Activated T-cell treated with anti-CD3 and anti-CD28 coated beads, Interleukin-2, amount 50 U/mL, for 24 hours (primary cell): ENCODE results near the gene RGPD8.
"Not testable (repeated sequence)": the region's sequence is repeated elsewhere in the genome, so short reads cannot be mapped to it uniquely, and the experiment has no call there.

Experiments used
- DNase-seq: peaks from one replicate; pipeline ENCODE4 v3.0.0-alpha.2; 2020
- H3K27ac Mint-ChIP-seq: 2 replicates; pipeline ENCODE4 v1.8.0; 2020; ENCODE audit warnings: mild to moderate bottlenecking, mixed read lengths
- H3K27me3 Mint-ChIP-seq: 2 replicates; pipeline ENCODE4 v1.8.0; 2020; ENCODE audit warnings: mixed read lengths
- H3K36me3 Mint-ChIP-seq: 2 replicates; pipeline ENCODE4 v1.8.0; 2020; ENCODE audit warnings: low read depth, mixed read lengths
- H3K4me1 Mint-ChIP-seq: 2 replicates; pipeline ENCODE4 v1.8.0; 2020; ENCODE audit warnings: low read depth, mixed read lengths
- H3K4me3 Mint-ChIP-seq: 2 replicates; pipeline ENCODE4 v1.8.0; 2020; ENCODE audit warnings: mild to moderate bottlenecking, moderate library complexity, mixed read lengths
- H3K9me3 Mint-ChIP-seq: 2 replicates; pipeline ENCODE4 v1.8.0; 2020; ENCODE audit warnings: mixed read lengths

The RGPD8 gene

DNA sequence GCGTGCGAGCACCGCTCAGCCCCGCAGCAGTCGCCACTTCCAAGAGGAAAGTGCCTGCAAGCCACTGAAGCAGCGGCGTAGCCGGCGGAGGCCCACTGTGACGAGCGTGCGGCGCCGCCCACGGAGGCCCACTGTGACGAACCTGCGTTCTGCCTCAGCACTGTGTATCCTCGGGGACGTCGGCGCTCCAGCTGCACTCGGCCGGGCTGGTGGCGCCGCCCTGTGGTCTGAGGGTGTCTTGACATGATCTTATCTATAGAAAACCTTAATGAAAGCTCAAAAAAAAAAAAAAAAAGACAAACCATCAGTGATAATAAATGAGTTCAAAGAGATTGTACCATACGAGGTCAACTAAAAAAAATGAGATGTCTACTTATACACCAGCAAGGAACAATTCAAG is at the start of gene RGPD8:
RGPD8 (minus strand) TSS at position 166 of the 400 bp plus-strand sequence. CDS start 192 bp downstream, outside the sequence.
- Mint-ChIP-seq H3K4me3 (peak within 1 kb of the TSS; percentile 84), H3K4me1 (peaks cover 22% of the 10 kb centered on the region)
- peak; percentile 92 for DNase-seq

DNA sequence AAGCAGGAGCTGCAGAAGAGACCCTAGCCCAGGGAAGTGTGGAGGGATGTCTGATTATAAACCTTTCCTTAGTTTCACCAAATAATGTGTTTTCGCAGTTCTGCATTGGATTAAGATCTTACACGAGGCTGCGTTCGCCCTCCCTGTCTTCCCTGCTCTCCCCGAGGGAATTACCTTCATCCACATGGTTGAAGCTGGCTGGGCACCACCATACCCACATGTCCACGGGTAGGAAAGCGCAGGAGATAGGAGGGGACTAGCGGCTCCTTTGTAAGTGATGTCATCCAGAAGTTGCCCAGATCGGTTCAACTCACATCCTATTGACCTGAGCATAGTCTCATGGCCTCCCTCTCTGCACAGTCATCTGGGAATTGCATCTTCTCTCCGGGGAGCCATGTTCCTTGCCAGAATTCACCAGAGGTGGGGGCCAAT is 49.6 kb upstream of the RGPD8 start:
- DNase-seq, result no peak
- Mint-ChIP-seq H3K9me3 (no peaks in the 10 kb centered on the region), H3K36me3 (peaks cover 52% of the 10 kb centered on the region), H3K27me3 (no peaks in the 10 kb centered on the region), H3K4me3 (peak overlapping the region; percentile 94), H3K4me1 (peaks cover 56% of the 10 kb centered on the region), H3K27ac (peak overlapping the region; percentile 87)

More for the DNA sequence above, at the start of gene RGPD8:
- H3K27me3 Mint-ChIP-seq, result peaks cover 13% of the 10 kb centered on the region
- H3K36me3 Mint-ChIP-seq, H3K9me3 Mint-ChIP-seq: not testable (repeated sequence)
- H3K27ac Mint-ChIP-seq, result peak within 1 kb of the TSS; percentile 82

DNA sequence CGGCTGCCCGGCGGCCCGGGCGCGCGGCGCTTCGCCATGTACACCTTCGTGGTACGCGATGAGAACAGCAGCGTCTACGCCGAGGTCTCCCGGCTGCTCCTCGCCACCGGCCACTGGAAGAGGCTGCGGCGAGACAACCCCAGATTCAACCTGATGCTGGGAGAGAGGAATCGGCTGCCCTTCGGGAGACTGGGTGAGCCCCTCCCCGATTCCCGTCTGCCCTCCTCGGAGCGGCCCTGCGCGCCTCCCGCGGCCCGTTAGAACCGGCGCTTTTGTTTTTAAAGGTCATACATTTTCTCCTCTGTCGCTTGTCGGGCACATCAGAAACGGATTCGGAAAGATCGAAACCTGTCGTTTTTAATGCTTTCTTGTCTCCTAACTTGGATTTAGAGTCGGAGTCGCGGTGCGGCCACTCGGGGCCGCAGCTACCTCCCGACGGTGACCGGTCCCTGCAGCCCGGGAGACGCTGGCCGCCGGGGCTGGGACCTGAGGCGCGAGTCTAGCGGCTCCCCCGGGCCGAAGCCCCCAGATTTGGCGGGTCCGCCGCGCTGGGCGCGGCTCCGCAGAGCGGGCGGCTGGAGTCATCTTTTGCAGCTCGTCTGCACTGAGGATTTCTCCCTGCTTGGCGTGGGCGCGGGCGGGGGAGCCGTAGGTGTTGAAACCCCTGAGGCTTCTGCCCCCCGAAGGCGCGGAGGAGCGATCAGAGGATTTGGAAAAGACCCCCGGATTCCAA is 49.0 kb upstream of the RGPD8 start:
- Mint-ChIP-seq H3K36me3 (peaks cover 46% of the 10 kb centered on the region), H3K27me3 (no peaks in the 10 kb centered on the region), H3K4me1 (peaks cover 50% of the 10 kb centered on the region), H3K4me3 (peak overlapping the region; percentile 94), H3K9me3 (no peaks in the 10 kb centered on the region), H3K27ac (peak overlapping the region; percentile 87)
- DNase-seq, result peak; percentile 71

DNA sequence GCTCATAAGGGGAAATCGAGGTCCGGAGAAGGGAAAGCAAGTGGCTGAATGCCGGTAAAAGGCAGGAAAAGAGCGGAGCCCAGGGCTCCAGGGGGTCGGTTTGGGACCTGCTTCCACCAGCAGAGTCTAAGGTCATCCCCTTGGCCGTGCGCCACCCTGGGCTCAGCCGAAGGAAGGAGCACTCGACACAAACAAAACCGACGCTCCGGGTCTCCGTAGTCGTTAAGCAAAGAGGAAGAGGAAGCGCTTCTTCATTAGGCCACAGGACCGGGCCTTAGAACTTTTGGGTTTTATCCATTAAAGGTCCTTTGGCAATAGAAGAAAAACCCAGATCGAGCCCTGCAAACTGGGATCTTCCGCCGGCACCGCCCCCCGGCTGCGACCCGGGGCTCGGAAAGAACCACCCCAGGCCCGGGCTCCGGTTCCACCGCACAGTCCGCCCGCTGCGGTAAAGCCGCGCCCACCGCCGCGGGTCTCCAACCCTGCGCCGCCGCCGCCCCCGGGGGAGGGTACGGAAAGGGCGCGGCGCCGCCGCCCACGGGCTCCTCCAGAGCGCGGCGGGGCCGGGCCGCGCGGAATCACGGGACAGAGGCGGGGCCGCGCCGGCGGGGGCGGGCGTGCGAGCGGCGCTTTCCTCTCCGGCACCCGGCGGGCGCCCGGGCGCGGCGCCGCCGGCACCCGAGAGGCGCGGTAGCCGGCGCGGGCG is 48.2 kb upstream of the RGPD8 start, which contains the start of gene TTL:
TTL (plus strand) TSS at position 629 of the 706 bp plus-strand sequence. CDS start 189 bp downstream, outside the sequence.
- Mint-ChIP-seq H3K4me3 (peak within 1 kb of the TSS; percentile 94), H3K27me3 (no peaks in the 10 kb centered on the region), H3K36me3 (peaks cover 40% of the 10 kb centered on the region), H3K9me3 (no peaks in the 10 kb centered on the region), H3K4me1 (peaks cover 43% of the 10 kb centered on the region), H3K27ac (peak within 1 kb of the TSS; percentile 91)
- DNase-seq, result peak; percentile 87

DNA sequence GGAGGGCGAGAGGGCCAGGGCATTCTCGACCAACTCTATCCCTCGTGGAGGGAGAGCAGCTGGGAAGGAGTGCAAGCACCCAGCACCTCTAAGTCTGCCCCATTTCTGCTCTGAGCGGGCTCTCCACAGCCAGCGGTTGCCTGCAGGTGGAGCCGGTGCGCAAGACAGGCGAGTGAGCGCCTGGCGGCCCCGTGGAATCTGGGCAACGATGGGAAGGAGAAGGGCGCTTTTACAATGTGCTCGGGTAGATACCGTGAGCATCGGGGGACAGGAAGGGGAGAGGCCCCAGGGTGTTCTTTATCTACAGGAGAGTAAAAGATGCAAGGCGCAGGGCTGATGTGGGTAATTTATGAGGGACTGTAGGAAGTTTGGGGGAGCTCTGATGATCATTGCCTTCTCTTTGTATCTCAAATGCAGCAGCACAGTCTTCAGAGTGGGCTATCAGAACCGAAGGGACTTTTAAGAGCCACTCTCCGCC is 47.6 kb upstream of the RGPD8 start:
- peak; percentile 87 for DNase-seq
- H3K4me3 Mint-ChIP-seq, result peak overlapping the region; percentile 86
- H3K36me3 Mint-ChIP-seq, result peaks cover 34% of the 10 kb centered on the region
- H3K9me3 Mint-ChIP-seq, result no peaks in the 10 kb centered on the region
- H3K27me3 Mint-ChIP-seq, result no peaks in the 10 kb centered on the region
- peaks cover 37% of the 10 kb centered on the region for H3K4me1 Mint-ChIP-seq
- peak overlapping the region; percentile 91 for H3K27ac Mint-ChIP-seq

DNA sequence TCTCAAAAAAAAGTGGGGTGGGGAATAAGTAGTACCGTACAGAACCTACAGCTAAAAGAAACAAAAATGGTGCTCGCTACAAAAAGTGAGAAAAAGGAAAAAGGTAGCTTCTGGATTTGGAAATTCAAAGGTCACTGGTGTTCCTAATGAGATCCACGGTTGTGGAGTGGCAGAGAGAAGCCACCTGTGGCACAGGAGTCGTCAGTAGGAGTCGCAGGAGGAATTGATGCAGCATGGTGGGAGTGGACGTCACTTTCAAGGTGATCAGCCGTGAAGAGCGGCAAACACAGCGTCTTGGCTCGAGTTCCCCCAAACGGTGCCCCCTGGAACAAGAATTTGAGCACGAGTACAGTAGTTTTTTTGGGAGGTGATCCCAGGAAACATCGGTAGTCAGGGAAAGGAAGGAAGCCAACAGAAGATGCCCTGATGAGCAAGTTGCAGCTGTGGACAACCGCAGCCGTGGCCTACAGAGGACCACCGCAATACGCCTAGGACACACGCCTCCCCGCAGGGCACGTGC is 47.1 kb upstream of the RGPD8 start:
- H3K36me3 Mint-ChIP-seq, result peaks cover 29% of the 10 kb centered on the region
- peak overlapping the region; percentile 86 for H3K4me3 Mint-ChIP-seq
- DNase-seq, result no peak
- H3K27ac Mint-ChIP-seq, result peak overlapping the region; percentile 91
- no peaks in the 10 kb centered on the region for H3K27me3 Mint-ChIP-seq
- peaks cover 32% of the 10 kb centered on the region for H3K4me1 Mint-ChIP-seq
- H3K9me3 Mint-ChIP-seq, result no peaks in the 10 kb centered on the region

DNA sequence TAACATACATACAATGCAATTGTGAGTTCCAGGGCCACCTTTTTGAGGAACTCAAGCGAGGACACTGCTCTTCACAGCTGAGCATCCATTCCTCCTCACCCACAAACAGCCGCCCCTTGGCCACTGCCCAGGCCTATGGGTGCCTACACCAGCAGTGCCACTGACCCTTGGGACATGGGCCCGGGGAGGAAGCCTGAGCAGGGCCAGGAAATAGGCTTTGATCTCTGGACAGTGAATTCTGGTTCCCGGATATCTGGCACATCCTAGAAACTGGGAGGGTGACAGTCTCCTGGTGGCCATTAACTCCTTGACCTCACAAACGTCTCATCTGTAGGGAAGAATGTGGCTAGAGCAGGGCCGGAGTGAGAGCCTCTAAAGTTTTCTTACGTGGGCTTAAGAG is 43.0 kb upstream of the RGPD8 start:
- Mint-ChIP-seq H3K36me3 (peaks cover 4% of the 10 kb centered on the region), H3K4me1 (peaks cover 16% of the 10 kb centered on the region), H3K27ac (no peak overlapping the region), H3K9me3 (no peaks in the 10 kb centered on the region), H3K27me3 (no peaks in the 10 kb centered on the region), H3K4me3 (no peak overlapping the region)
- DNase-seq, result no peak

DNA sequence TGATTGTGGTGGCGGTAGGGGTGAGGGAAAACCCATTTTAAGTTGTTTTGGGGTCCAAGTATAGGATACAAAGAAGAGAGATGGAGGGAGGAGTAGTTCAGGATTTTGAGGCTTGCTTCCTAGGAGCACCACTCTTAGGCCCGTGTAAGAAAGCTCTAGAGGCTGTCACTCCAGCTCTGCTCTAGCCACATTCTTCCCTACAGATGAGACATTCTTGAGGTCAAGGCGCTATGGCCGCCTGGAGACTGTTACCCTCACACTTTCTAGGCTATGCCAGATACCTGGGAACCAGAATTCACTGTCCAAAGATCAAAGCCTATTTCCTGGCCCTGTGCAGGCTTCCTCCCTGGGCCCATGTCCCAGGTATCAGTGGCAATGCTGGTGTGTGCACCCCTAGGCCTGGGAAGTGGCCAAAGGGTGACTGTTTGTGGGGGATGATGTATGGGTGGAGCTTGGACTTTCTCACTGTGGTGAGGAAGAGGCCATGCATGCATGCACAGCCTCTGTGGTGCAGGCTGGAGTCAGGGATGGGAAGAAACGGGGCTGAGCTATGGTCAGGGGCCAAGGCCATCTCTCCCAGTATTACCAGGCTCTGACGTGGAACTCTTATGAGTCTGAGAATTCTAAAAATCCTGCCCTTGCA is 41.5 kb upstream of the RGPD8 start:
- Mint-ChIP-seq H3K9me3 (no peaks in the 10 kb centered on the region), H3K27me3 (no peaks in the 10 kb centered on the region), H3K4me1 (peaks cover 4% of the 10 kb centered on the region), H3K4me3 (no peak overlapping the region), H3K36me3 (no peaks in the 10 kb centered on the region), H3K27ac (no peak overlapping the region)
- DNase-seq, result no peak

DNA sequence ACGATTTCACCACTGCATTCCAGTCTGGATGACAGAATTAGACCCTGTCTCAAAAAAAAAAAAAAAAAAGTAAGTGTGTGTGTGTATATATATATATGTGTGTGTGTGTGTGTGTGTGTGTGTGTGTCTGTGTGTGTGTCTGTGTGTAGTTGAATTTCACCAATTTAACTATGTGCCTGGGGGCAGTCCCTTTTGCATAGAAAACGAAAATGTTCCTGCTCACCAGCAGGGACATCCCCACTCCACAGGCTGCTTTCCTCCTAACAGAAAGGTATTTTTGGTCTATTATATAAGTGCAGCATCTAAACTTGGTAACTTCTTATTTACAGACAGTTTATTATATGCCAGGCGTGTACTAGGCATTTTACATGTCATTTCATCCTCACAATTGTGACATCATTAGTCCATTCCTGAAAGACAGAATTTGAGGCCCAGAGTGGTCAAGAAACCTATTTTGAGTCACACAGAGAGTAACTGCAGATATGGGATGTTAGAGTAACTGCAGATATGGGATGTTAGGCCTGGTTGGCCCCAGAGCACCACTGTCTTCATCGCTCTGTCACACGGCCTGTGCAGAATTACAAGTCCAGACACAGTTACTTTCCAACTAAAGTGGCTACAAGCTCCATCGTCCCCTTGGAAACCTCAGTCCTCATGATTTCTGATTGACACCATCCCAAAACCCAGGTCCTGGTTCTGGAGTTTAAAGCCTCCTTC is 39.3 kb upstream of the RGPD8 start:
- H3K27ac Mint-ChIP-seq, result no peak overlapping the region
- H3K4me1 Mint-ChIP-seq, result peaks cover 4% of the 10 kb centered on the region
- H3K36me3 Mint-ChIP-seq, result no peaks in the 10 kb centered on the region
- H3K4me3 Mint-ChIP-seq, result no peak overlapping the region
- no peak for DNase-seq
- no peaks in the 10 kb centered on the region for H3K27me3 Mint-ChIP-seq
- no peaks in the 10 kb centered on the region for H3K9me3 Mint-ChIP-seq

DNA sequence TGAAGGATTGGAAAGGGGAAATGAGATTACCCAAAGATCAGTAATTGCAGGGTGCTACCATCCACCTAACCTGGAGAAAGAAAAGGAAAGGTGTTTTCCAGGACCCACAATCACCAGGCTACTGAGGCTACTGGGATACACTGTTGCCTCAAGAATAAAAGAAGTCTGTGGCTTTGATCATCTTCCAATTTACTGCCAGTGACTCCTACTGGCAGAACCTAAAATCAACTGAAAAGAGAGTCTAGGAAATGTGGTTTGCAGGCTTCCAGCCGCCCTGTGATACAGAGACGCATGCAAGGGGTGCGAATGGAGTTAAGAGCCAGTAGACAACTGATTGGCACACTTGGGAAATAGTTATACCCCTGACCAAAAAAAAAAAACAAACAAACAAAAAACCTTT is 31.9 kb upstream of the RGPD8 start:
- H3K27me3 Mint-ChIP-seq, result peaks cover 7% of the 10 kb centered on the region
- no peak for DNase-seq
- no peaks in the 10 kb centered on the region for H3K36me3 Mint-ChIP-seq
- H3K4me1 Mint-ChIP-seq, result no peaks in the 10 kb centered on the region
- no peak overlapping the region for H3K4me3 Mint-ChIP-seq
- no peaks in the 10 kb centered on the region for H3K9me3 Mint-ChIP-seq
- H3K27ac Mint-ChIP-seq, result no peak overlapping the region

DNA sequence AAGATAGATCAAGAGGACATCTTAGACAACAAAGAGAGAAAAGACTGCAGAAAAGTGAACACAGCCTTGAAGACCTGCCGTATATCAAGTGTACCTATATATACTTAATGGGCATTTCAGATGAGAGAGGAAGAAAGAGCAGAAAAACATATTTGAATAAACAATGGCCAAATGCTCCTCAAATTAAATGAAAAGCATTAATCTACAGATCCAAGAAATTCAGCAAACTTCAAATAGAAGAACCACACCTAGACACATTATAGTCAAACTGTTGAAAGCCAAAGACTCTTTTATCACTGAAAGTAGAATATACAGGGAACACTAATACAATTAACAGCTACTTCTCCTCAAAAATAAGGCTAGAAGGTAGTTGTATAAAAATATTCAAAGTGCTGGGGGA is 29.8 kb upstream of the RGPD8 start:
- Mint-ChIP-seq H3K27ac (no peak overlapping the region), H3K4me3 (no peak overlapping the region), H3K27me3 (peaks cover 7% of the 10 kb centered on the region), H3K9me3 (no peaks in the 10 kb centered on the region), H3K4me1 (no peaks in the 10 kb centered on the region), H3K36me3 (no peaks in the 10 kb centered on the region)
- no peak for DNase-seq

DNA sequence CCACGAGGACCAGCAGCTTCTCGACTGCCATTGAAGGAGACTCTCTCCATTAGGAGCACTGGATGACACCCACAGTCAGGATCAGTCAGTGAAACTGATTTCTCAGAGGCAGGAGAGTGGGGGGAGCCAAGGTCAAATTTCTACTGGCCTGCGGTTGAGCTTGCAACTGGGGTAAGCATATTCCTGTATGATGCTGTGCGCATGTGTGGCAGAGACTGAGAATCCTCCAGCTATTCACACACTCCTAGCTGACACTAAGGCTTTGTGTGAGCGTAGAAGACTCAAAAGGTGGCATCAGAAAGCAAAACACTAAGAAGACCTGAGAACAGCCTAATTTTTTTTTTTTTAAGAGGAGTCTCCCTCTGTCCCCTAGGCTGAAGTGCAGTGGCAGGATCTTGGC is 28.7 kb upstream of the RGPD8 start:
- no peaks in the 10 kb centered on the region for H3K4me1 Mint-ChIP-seq
- H3K27ac Mint-ChIP-seq, result no peak overlapping the region
- H3K27me3 Mint-ChIP-seq, result peaks cover 7% of the 10 kb centered on the region
- no peaks in the 10 kb centered on the region for H3K36me3 Mint-ChIP-seq
- H3K9me3 Mint-ChIP-seq, result no peaks in the 10 kb centered on the region
- DNase-seq, result no peak
- H3K4me3 Mint-ChIP-seq, result no peak overlapping the region

DNA sequence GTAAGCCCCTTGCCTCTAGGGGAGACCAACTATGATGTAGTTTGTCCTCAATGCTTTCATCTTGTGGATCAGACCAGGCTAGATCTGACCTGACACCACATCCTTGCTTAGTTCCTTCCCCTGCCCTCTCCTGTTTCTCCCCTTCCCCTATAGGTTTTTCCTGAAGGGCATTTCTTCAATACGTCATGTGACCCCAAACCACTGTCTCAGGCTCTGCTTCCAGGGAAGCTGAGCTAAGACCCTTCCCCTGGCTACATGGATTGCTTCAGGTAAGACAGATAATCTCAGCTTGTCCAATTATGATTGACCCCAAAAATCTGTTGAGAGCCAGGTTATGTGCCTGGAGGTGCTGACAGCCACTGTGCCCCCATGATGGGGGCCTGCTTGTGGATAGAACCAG is 25.9 kb upstream of the RGPD8 start:
- H3K4me3 Mint-ChIP-seq, result no peak overlapping the region

DNA sequence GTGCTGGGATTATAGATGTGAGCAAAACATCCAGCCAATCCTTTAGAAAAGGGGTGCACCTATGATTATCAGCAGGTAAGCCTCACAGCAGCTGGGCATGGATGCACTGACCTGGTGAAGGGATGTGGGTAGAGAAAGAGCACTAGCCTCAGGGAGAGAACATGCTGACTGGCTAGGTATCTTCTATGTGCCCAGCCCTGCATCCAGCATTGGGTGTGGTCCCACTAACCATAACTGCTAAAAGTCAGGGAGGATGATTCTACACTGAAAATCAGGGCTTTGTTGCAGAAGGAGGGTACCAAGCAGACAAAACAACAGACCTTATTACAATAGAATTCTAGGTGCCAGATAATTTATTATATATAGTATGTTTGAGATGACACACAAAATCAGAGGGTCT is 21.1 kb upstream of the RGPD8 start:
- Mint-ChIP-seq H3K36me3 (no peaks in the 10 kb centered on the region), H3K4me1 (no peaks in the 10 kb centered on the region), H3K27me3 (no peaks in the 10 kb centered on the region), H3K4me3 (no peak overlapping the region), H3K9me3 (peaks cover 4% of the 10 kb centered on the region), H3K27ac (no peak overlapping the region)
- no peak for DNase-seq

More for the DNA sequence above, 25.9 kb upstream of the RGPD8 start:
- Mint-ChIP-seq H3K27me3 (peaks cover 7% of the 10 kb centered on the region), H3K27ac (no peak overlapping the region), H3K36me3 (no peaks in the 10 kb centered on the region), H3K4me1 (no peaks in the 10 kb centered on the region), H3K9me3 (no peaks in the 10 kb centered on the region)
- DNase-seq, result no peak
